HG03039 (cell line): ENCODE data around the gene RASSF3.
"Not testable (repeated sequence)": the region's sequence is repeated elsewhere in the genome, so short reads cannot be mapped to it uniquely, and the experiment has no call there.

Experiments
- ATAC-seq: cut with Tn5 transposase; IDR thresholded peaks from one replicate; pipeline ENCODE4 v1.9.1; 2021; ENCODE audit warnings: mild to moderate bottlenecking, moderate library complexity; ENCODE audit not compliant: unreplicated experiment

Gene RASSF3, protein sequence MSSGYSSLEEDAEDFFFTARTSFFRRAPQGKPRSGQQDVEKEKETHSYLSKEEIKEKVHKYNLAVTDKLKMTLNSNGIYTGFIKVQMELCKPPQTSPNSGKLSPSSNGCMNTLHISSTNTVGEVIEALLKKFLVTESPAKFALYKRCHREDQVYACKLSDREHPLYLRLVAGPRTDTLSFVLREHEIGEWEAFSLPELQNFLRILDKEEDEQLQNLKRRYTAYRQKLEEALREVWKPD

DNA sequence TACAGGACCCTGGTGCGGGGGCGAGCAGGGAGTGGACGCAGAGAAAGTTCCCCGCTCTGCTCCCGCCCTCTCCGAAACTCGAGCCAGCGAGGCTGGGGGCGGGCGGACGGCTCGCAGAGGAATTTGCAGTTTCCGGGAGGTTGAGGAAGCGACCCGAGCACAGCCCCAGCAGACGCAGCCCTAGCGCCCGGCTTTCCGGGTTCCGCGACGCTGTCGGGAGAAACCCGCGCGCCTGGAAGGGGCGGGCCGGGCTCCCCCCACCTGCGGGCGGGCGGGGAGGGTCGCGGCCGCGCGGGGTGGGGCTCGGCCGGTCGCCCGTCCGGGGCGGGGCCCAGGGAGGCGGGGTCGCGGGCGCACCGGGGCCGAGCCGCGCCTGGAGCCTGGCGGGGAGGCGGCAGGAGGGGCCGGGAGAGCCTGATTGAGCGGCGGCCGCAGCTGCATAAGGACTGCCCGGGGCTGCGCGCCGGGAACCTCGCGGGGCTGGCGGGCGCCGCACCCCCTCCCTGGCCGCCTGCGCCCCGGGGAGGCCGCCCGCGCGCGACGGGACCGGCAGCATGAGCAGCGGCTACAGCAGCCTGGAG, at the start of gene RASSF3:
TSS of gene RASSF3 (plus strand) at position 417 of the 581 bp plus-strand sequence. CDS start at position 555, 138 bp downstream.
- peak; percentile 55 for ATAC-seq

DNA sequence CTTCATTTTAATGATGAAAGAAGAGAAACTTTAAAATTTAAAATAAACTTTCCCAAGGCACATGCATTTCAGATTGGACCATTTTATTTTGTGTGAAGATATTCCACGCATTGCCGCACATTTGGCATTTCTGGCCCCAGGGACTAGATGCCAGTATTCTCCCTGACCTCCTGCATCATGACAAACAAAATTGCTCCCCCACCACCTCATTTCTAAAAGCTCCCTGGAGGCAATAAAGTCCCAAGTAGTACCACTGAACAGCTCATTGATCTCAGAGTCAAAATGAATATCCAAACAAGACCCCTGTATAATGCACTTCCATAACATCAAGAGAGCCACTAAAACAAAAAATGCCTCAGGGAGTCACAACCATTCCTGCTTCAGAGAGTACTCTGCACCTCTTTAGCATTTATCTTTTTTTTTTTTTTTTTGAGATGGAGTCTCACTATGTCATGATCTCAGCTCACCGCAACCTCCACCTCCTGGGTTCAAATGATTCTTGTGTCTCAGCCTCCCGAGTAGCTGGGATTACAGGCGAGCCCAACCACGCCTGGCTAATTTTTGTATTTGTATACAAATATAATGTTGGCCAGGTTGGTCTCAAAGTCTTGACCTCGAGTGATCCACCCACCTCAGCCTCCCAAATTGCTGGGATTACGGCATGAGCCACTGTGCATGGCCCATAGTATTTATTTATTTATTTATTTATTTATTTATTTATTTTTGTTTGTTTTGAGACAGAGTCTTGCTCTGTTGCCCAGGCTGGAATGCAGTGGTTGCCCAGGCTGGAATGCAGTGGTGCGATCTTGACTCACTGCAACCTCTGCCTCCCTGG, 48.8 kb upstream of the RASSF3 start:
- ATAC-seq: no peak

DNA sequence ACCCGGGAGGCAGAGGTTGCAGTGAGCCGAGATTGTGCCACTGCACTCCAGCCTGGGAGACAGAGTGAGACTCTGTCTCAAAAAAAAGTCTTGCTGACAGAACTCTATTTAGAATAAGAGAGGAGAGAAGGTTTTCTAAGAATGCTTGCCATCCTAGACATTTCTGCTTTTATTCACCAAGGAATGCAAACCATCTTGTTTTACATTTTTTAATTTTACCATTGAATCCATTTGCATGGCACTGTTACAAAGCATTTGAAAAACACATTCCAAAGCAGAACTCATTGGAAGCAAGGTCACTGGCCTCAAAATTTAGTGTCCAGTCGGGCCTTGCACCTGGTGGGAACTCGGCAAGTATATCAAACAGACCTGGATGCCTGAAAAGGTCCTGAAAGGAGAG, 44.2 kb upstream of the RASSF3 start:
- ATAC-seq: no peak

DNA sequence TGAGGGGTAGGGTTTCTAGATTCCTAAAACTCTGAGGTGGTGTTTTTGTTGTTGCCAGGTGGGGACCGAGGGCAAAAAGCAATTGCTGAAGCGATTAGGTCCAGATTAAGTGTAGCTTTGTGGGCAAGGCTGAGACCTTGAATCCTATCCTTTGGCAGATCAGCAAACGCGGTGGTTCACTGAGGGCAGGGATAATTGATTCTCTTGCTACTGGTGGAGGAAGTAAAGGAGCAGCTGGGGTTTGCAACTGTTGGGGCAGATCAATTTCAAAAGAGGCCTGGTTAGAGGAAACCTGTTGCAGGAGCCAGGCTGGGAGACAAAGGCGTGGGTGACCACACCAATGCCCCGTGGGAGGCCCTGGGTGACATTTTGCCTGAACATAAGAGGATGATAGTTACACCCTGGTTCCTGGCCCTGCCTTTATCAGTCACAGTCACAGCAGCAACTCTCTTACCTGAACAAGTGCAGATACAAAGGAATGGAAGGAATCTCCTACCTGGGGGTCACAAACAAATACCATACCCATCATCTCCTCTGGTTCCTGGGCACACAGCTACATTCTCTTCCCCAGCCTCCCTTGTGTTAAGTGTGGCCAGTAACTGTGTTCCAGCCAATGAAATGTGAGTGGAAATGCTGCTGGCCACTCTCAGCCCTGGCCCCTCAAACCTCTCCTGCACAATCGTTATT, 43.3 kb upstream of the RASSF3 start:
- no peak for ATAC-seq

DNA sequence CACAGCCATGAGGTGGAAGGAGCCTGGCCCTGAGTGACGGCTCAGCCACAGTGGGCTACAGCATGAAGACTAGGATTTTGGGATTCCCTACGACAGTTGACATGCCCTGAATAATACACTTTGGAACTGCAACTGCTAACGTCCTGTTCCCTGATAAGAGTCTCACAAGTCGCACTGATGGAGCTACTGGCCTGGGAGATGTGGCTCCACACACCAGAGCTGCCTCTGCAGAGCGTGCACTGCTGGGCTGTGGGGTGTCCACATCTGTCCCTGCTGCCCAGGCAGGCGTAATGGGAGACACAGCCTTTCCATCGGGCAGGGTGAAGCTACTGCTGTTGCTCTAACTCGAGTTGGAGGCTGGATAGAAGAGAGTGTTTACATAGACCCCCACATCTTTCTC, 42.7 kb upstream of the RASSF3 start:
- ATAC-seq: no peak

DNA sequence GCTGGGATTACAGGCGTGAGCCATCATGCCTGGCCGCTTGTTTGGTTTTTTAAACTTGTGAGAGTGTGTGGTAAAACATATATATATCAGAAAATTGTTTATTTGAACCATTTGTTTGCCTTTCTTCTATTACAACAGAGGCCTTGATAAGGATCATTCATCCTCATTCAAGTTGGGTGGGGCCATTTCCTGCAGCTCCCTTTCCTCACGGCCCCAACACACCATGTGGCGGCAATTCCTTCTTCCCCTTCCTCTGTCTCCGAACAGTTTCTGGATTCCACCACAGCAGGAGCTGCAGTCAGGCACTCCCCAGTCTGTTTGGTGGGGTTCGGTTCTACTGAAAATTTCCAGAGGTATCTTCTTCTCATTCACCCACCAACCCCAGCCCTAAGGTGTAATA, 42.0 kb upstream of the RASSF3 start:
- no peak for ATAC-seq

DNA sequence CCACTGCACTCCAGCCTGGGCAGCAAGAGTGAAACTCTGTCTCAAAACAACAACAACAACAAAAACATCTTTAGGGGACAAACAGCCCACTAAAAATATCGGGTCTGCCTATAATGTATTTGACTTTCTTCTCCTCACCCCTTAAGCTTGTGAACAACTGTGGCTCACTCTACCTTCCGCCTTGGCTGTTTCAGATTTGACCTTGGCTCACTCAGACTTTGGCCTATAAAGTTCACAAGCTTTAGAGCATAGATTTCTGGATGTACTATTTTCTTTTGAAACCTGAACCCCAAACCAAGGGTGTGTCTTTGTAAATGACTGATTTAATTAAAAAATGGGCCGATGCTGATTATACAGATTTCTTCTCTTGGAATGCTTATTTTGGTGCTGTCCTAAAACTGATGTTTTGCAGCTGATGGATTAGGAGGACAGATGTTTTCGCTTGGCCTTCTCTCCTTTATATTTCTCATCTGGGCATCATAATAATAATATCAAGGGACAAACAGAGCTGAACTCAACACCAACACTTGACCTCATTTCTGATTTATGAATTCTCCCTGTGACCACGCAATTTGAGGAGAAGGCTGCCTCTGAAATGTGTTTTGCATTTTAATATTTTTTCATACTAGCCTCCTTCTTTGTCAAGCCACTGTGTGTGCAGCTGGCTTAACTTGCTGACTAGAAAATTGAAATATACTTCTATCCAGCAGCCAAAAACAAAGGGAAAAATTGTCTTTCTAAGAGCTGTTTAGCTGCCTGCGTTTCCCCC, 40.2 kb upstream of the RASSF3 start:
- no peak for ATAC-seq

DNA sequence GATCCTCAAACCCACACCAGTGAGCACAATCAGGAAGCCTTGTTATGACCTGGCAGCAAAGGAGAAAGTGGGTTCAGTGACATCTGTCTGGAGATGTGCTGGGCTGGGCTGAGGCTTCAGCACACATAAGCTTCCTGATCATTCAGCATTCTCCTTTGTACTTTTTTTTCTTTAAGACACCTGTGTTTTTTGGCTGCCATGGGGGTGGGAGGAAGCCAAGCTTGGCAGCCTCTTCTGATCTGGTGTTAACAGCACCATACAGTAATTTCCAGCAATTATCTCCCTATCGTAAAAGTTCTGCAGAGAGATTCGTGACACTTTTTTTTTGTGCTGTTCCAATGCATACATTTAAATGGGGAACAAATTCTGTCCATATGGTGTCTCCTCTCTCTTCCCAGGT, 38.9 kb upstream of the RASSF3 start:
- ATAC-seq: no peak

DNA sequence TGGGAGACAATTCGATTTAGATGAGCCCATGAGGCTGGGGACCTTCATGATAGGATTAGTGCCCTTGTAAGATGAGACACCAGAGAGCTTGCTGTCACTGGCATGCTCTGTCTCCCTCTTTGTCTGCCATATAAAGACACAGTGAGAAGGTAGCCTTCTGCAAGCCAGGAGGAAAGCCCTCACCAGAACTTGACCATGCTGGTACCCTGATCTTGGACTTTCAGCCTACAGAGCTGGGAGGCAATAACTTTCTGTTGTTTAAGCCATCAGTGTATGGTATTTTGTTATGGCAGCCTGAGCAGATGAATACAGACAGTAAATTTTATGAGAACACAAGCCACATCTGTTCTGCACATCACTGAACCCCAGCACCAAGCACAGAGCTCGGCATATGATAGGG, 38.1 kb upstream of the RASSF3 start:
- no peak for ATAC-seq

DNA sequence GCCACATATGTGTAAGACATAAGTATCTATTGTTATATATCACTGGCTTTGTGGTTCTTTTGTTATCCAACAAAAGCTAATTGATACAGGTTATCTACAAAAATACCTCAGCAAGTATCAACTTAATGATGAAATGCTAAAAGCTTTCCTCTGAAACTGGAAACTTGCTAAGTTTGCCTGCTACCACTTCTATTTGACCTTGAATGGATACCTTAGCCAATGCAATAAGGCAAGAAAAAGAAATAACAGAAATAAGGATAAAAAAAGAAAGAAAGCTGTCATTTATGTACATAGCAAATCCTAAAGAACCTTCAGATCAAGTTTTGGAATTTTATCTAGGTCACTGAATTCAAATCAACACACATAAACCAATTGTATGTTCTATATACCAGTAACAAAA, 35.5 kb upstream of the RASSF3 start:
- no peak for ATAC-seq

DNA sequence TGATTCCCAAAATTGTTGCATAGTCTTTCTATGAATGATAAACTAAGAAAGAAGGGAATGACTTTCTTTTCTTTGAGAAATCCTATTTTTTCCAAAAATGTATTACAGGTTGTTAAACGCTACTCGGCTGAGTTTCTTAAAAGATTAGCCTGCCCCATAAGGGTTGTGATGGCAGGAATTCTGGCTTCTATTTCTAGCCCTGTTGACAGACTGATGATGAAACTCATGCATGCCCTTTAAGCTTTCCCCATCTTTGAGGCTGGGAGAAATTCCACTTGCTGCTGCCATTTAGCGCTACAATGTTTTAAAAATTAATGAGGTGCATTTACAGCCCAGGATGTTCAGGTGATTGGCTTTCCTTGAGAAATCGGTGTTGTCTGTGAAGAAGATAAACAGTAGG, 33.2 kb upstream of the RASSF3 start:
- no peak for ATAC-seq

DNA sequence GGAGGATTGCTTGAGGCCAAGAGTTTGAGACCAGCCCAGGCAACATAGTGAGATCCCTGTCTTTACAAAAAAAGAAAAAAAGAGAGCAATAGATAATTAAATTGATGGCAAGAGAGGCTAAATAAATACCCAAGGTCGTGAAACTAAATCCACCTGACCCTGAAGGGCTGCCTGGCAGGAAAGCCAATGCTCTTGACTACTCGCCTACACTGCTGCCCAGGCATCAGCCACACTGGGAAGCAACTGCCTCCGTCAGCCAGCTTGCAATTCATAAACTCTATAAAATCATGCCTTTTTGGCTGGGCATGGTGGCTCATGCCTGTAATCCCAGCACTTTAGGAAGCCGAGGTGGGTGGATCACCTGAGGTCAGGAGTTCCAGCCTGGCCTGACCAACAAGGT, 31.7 kb upstream of the RASSF3 start:
- no peak for ATAC-seq

DNA sequence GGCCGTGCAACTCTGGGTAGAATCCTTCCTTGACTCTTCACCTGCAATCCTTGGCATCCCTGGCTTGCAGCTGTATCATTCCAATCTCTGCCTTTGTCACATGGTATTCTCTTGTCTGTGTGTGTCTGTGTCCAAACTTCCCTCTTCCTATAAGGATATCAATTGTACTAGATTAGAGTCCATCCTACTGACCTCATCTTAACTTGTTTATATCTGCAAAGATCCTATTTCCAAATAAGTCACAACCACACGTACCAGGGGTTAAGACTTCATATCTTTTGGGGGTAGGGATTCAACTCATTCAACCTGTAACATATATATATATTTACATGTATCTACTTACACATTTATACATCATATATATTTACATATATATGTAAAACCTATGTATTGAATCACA, 29.6 kb upstream of the RASSF3 start:
- ATAC-seq: no peak

DNA sequence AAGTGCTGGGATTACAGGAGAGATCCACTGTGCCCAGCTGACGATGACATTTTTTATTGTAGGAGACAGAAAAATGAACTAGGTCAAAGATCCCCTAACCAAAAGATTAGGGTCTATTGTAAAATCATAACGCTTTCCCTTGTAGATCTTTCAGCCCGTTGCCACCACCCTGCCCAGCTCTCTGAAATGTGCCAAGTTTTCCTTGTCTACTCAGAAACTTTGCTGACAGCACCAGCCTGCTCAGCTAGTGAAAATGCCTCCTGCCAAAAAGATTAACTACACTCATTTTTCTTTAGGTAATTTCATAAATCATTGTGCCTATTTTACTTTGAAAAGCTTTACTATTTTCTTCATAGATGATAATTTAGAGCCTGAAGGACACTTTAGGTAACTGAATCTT, 28.2 kb upstream of the RASSF3 start:
- ATAC-seq: no peak

DNA sequence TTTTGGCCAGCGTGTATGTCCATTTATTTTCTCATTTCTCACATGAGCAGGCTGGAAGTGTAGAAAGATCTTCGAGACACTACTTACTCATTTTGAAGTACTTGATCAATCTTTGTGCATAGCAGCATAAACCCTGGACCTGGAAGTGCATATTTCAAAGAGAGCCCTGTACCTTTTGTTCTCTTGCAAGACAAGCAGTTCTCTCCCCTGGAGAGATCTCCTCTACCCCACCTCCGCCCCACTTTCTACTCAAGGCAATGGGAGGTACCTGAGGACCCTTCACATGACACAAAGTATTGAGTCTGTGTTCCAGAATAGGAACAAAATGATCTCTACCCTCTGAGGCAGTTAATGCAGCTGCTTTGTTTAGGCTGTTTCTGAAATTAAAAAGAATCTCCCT, 27.4 kb upstream of the RASSF3 start:
- no peak for ATAC-seq

DNA sequence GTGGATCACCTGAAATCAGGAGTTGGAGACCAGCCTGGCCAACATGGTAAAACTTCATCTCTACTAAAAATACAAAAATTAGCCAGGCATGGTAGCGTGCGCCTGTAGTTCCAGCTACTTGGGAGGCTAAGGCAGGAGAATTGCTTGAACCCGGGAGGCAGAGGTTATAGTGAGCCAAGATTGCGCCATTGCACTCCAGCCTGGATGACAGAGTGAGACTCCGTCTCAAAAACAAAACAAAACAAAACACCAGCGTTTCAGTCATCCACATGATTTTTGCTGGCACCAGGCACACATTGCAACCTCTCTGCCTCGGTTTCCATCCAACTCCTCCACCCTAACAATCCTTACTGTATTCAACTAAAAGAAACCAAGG, 26.9 kb upstream of the RASSF3 start:
- not testable (repeated sequence) for ATAC-seq

DNA sequence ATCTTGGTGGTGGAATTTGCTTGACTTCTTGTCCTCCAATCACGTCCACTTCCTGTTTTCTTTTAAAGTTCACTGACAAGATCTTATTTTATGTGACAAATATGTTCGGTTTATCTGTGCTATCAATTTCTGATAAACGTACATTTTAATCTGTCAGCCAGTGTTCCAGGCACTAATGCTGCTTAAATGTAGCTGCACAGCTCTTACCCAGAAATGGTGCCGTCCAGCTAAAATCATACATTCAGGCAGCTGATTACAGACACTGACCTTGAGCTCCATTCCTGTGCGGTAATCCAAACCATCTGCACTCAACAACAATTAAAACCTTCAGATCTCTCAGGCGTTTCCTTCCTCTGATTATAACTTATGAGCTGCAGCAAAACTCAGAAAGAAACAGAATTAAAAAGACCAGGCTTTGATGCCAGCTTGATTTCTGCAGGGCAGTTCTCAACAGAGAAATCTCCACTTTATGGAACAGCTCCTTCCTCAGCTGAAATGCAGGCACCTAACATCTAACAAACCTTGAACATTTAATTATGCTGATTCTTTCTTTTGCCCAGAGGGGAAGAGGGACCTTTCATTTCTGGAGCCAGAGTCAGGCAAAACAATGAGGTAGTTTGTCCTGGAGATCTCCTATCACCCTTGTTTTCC, 26.4 kb upstream of the RASSF3 start:
- ATAC-seq: no peak

DNA sequence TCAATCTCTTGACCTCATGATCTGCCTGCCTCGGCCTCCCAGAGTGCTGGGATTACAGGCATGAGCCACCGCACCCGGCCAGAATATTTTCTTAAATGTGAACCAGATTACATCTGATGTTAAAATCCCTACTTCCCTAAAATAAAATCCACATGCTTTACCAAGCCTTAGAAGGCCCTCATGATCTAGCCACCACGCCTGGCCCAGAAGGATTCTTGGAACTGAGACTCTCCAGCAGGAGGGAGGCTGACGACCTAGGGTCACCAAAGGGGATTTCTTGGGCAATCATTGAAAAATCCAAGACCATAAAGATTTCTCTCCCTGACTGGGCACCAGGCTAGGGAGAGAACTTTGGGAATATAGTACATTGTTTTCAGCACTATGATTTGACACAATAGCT, 25.2 kb upstream of the RASSF3 start:
- ATAC-seq: no peak

DNA sequence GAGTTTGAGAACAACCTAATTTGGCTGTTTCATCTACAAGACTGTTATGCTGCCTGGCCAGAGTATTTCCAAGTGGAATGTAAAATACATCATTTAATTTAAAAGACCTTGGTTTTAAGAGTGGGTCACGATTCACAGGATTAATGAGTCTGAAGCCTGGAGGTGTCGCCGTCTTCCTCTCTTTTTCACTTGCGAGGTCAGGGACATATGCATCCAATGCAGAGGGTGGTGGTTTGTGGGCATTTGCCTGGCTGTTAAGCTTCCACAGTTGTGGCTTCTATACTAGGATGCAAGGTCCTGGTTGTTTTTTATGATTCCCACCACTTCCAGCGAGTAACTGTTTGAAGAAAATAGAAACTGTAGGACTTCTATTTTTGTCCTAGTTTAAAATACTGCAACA, 22.8 kb upstream of the RASSF3 start:
- no peak for ATAC-seq

DNA sequence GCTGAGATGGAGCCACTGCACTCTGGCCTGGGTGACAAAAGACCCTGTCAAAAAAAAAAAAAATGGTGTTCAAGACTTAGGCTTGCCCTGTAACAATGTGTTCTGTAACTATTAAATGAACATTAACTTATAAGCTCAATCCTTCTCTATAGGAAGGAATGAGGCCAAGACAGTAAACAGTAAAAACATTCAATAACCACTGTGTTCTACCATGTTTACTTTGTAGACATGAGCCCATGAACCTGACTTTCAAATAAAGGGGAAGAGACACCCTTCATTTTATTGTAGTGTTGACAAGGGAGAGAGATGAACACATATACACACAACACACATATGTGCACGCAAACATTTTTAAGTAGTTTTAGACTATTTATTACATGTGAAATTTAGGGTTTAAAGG, 20.1 kb upstream of the RASSF3 start:
- no peak for ATAC-seq
